C1 segment of cervical spinal cord (tissue), 14 donors: Measurements from ENCODE around the gene EFCC1.

Experiments
- DNase-seq, 14 donors: peaks; one replicate each; lab custom pipeline; 2025; lab: John Stamatoyannopoulos, UW

The EFCC1 gene

DNA sequence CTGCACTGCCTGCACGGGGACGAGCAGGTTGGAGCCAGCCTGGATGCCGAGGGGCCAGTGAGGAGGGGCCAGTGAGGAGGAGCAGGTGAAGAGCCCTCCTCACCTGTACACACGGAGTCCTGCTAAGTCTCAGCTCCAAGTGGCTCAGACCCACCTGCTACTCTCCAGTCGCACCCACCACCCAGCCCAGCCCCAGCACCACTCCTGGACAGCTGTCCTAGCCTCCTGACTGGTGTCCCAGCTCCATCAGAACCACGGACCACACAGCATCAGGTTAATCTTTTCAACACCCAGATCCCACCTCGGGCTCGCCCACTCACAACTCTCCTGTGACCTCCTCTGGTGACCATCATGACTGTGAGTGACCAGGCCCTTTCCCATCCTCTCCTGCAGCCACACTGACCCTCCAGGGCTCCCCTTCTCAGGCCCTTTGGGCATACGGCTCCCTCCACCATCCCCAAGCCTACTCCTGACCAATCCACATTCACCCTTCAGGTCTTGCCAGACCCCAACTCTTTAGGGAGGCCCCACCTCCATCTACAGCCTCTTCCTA lies 13.8 kb downstream of the EFCC1 start:
- no peak for DNase-seq

GRCh38 chr3:129015388-129016105 lies 14.4 kb downstream of the EFCC1 start:
- no peak for DNase-seq

DNA sequence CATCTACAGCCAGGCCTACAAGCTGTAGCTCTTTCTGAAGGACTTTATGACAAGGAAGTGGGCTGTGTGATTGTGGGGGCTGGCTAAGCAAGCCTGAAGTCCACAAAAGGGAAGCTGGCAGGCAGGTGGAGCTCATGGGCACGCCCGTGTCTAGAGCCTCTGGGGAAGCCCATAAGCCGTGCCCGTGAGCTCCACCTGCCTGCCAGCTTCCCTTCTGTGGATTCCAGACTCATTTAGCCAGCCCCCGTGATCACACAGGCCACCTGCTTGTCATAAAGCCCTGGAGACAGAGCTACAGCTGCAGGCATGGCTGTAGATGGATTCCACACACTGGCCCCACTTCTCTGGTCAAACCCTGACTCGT lies 15.2 kb downstream of the EFCC1 start:
- no peak for DNase-seq

GRCh38 chr3:129016720-129017483 lies 15.8 kb downstream of the EFCC1 start:
- DNase-seq = no peak

DNA sequence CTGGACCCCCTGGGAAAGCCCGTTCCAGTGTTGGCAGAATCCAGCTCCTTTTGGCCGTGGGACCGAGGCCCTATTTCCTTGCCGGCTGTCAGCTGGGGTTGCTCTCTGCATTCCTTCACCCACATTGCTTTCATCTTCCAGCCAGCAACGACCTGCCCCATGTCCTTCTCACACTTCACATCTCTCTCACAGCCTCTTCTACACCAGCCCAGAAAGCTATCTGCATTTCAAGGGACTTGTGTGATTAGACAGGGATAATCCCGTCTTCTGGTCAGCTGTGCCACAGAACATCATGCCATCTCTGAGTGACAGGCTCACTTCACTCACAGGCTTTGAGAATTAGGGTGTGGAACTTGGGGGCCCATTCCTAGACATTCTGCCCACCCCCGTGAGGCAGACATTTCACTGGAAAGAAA lies 16.4 kb downstream of the EFCC1 start:
- no peak for DNase-seq

DNA sequence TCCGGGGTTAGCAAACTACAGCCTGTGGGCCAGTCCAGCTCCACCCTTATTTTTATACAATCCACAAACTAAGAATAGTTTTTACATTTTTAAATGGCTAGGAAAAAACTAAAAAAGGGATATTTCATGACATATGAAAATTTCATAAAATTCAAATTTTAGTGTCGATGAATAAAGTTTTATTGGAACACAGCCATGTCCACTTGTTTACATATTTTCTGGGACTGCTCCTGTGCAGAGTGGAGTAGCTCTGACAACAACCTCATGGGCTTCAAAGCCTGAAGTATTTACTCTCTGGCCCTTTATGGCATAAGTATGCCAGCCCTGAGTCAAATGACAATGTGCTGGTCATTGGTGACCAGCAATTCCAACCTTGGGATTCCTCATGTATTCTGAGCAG lies 17.2 kb downstream of the EFCC1 start:
- no peak for DNase-seq

GRCh38 chr3:129018751-129019150 lies 17.6 kb downstream of the EFCC1 start:
- DNase-seq = no peak

GRCh38 chr3:129019266-129019665 lies 18.2 kb downstream of the EFCC1 start:
- DNase-seq = no peak

- no peak for DNase-seq
Measured at GRCh38 chr3:129020691-129021090, 19.6 kb downstream of the EFCC1 start.

DNA sequence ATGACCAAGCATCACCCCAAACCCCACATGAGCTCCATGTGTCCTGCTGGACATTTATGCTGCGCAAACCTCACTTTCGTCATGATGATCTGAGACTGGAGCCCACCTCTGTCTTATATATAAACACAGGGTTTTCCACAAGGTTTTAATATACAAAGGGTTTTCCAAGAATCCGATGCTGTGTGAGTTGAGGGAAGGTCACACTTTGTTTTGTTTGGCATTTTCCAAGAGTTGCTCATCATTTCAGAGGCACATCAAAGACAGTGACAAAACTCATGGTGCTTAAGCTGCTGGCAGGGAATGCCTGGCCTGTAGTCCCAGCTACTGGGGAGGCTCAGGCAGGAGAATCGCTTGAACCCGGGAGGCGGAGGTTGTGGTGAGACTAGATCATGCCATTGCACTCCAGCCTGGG lies 20.0 kb downstream of the EFCC1 start:
- no peak for DNase-seq

DNA sequence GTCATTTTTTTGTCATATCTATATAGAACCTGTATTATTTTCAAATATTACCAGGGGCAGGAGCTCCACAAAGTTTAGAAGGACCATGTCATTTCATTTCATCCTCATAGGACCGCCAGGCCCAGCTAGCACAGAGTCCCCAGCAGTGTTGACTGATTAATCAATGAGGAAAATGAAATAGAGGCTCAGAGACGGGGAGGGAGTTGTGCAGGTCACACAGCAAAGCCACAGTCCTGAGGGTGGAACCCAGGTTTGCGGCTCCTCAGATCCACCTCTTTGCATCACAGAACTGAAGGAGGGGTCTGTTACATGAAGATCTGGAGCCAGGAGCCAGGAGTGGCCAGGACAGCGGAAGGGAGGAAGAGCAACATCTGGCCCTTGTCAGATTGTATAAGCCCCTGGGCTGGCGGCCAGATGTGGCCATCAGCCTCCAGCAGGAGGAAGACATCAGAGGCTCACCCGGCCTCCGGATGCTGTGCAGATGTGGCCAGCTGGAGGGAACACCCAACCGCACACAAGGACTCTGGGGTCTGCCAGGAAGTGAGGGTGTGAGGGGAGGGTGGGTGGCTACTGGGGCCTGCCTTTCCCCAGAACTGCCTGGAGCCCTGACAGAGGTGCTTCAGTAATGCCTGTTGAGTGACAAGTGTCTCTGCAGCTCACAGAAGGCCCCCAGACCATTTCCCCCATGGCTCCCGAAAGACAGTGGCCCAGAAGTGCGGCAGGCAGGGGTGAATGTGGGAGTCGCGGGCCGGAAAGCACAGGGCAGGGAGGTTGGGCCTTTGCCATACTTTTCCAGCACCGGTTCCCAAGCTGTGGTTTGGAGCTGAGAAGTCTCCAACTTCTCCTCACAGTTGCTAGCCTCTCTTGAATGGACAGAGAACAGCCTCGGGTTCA lies 21.3 kb downstream of the EFCC1 start:
- DNase-seq = no peak

DNA sequence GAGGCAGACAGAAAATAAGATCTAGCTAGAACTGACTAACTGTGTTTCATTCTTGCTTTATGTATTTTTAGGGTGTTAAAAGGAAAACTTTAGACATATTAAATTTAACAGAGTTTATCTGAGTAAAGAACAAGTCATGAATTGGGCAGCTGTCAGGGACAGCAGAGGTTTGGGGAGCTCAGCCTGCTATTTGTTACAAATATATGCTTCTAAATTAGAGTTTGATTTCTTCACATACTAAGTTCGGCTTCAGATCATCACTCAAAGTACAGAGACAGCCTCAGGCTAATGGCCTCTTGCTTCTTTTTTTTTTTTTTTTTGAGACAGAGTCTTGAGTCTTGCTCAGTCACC lies 21.9 kb downstream of the EFCC1 start:
- DNase-seq = no peak

DNA sequence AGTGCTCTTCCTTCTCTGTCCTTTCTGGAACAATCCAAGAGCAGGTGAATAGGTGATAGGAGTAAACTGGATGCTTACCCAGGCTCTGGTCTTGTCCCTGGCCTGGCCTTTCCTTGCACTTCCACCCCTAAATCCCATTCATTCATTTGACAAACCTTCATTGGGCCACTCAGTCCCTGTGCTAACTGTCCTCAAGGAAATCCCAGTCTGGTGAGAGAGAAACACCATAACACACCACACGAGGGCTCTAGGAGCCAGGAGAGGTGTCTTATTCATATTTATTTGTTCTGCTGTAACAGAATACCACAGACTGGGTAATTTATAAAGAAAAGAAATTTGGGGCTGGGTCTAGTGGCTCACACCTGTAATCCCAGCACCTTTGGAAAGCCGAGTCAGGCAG lies 22.8 kb downstream of the EFCC1 start:
- no peak for DNase-seq

GRCh38 chr3:129025108-129025507 lies 24.0 kb downstream of the EFCC1 start:
- DNase-seq = no peak

- peak in 1 of 14 donors; percentile 47 for DNase-seq
Measured at GRCh38 chr3:129025691-129026435, 24.8 kb downstream of the EFCC1 start.

DNA sequence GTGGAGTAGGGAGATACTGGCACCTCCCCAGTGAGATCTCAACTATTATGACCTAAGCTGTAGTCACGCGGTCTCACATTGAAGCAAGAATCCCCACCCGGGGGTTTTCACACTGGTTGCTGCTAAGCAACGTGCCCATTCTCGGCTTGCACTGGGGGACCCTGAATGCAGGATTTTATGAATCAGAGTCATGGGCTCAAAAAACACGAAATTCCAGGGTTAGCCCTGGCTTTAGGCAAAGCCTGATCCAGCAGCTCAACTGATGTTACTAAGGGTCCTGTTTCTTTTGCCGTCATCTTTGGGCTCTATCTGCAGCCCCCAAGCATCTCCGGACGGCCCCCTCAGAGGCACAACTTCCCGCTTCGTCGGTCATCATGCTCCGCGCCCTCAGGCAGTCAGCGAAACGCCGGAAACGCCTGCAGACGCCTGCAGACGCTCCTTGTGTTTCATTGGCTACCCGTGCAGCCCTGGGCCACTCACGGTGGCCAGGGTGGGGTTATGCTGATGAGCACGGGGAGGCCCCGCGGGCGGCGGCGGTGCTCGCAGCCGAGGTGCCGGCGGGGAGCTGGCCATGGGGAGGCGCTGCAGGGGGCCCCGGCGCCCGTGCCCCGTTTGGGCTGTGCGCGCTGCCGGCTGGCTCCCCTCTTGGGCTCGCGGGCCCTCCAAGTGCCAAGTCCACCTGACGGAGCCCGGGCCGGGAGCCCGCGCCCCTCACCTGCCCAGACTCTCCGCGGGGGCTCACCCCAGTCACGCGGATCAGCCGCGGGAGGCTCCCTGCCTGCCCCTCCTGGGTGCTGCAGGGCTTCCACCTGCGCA lies 25.8 kb downstream of the EFCC1 start:
- DNase-seq = peak in 12 of 14 donors; percentile 30 to 81 (median 65)

DNA sequence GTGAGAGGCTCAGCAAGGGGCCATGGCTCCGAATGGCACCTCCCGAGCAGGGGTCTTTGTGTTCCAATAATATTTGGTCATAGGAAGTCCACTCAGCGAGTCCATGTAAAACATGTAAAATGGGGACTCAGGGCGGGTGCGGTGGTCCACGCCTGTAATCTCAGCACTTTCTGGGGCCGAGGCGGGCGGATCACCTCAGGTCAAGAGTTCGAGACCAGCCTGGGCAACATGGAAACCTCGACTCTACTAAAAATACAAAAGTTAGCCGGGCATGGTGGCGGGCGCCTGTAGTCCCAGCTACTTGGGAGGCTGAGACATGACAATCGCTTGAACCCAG lies 26.4 kb downstream of the EFCC1 start:
- DNase-seq = no peak

DNA sequence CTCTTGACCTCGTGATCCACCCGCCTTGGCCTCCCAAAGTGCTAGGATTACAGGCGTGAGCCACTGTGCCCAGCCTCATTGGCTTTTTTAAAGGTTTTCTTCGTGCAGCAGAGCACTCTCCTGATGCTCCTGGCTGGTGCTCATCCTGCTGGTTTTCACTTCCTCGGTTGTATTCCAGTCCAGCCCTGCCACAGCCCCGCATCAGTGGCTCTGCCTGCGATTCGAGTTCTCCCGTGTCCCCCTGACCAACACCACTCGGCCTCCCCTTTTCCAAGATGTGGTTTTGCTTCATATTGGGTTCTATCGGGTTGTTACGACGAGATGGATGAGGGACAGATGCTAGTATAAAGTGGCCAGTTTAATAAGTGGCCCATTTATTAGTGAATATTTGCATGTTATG lies 27.8 kb downstream of the EFCC1 start:
- DNase-seq = no peak

- DNase-seq = no peak
Measured at GRCh38 chr3:129030611-129031010, 29.5 kb downstream of the EFCC1 start.

GRCh38 chr3:129031476-129032215 lies 30.5 kb downstream of the EFCC1 start:
- no peak for DNase-seq
